Thyroid gland (tissue), 4 donors: Measurements from ENCODE around the gene EIF3C.
"Not testable (repeated sequence)": the region's sequence is repeated elsewhere in the genome, so short reads cannot be mapped to it uniquely, and the experiment has no call there.

Source experiments
- POLR2A ChIP-seq, 2 donors: fragments of 450-650 bp; IDR thresholded peaks; one replicate each; pipeline ENCODE4 v1.6.1; 2017; ENCODE audit warnings: antibody characterized with exemption in 2 of 2, mild to moderate bottlenecking in 2 of 2, moderate library complexity in 1 of 2
- TF ChIP-seq, protein P1 (sequence below), 6 experiments: fragments of 200-600 bp in 3 of 6; fragments of 450-650 bp in 3 of 6; sonication (generic) in 3 of 6; IDR thresholded peaks; one replicate each; pipeline ENCODE4 v1.5.1; 2016 to 2019; ENCODE audit warnings: antibody characterized with exemption in 6 of 6, mild to moderate bottlenecking in 2 of 6, inconsistent platforms in 1 of 6, moderate library complexity in 1 of 6

GRCh38 chr16:28700349-28700748, 10.9 kb upstream of the EIF3C start:
- TF ChIP-seq POLR2A (IDR thresholded peaks at IDR 0.05) = not testable (repeated sequence)
- TF ChIP-seq, protein P1, sequence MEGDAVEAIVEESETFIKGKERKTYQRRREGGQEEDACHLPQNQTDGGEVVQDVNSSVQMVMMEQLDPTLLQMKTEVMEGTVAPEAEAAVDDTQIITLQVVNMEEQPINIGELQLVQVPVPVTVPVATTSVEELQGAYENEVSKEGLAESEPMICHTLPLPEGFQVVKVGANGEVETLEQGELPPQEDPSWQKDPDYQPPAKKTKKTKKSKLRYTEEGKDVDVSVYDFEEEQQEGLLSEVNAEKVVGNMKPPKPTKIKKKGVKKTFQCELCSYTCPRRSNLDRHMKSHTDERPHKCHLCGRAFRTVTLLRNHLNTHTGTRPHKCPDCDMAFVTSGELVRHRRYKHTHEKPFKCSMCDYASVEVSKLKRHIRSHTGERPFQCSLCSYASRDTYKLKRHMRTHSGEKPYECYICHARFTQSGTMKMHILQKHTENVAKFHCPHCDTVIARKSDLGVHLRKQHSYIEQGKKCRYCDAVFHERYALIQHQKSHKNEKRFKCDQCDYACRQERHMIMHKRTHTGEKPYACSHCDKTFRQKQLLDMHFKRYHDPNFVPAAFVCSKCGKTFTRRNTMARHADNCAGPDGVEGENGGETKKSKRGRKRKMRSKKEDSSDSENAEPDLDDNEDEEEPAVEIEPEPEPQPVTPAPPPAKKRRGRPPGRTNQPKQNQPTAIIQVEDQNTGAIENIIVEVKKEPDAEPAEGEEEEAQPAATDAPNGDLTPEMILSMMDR (IDR thresholded peaks at IDR 0.05) = not testable (repeated sequence)
